ENCODE measurements around the gene NAGS. TPM values are rescaled to one million over a fixed set of nuclear protein-coding genes. Genes with fewer than 3 reads are reported as not detected.

Gene NAGS
- total RNA-seq, 1 donor from 2014 or later = 1.0 TPM

DNA sequence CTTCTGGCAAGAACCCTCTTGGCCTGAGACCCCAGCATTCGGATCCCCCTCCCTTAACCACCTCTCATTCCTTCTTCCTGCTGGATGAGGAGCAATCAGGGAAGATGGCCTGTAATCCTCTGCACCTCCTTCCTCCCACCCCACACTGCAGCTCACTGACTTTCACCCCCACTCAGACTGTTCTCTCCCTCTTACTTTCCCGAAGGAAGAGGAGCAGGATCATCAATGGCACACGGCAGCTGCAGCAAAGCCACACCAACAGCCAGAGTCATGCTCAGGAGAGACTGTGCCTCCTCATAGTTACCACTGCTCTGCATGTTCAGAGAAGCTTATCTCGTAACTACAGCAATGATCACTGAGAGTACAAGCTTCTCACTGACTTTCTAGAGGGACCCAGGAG is 20.4 kb downstream of the NAGS start:
- no peak overlapping the region for H3K27ac ChIP-seq (ENCODE audit: low read depth, low read length)
- FAIRE-seq (no peak), DNase-seq (ENCODE audit: low read depth) (no peak)
- Mint-ChIP-seq H3K27ac (ENCODE audit: unreplicated experiment) (peak overlapping the region; percentile 80), H3K36me3 (ENCODE audit: low read depth, unreplicated experiment) (peaks cover 19% of the 10 kb centered on the region), H3K27me3 (ENCODE audit: low read depth, unreplicated experiment) (no peaks in the 10 kb centered on the region), H3K9me3 (ENCODE audit: unreplicated experiment) (no peaks in the 10 kb centered on the region), H3K4me3 (ENCODE audit: unreplicated experiment) (no peak overlapping the region), H3K4me1 (ENCODE audit: low read depth, unreplicated experiment) (no peaks in the 10 kb centered on the region)
- H4K20me1 ChIP-seq (ENCODE audit: insufficient read depth, low read length) = peaks cover 29% of the 10 kb centered on the region
- H3K27me3 ChIP-seq (ENCODE audit: insufficient read depth, low read length) = no peaks in the 10 kb centered on the region
- no peak overlapping the region for H3K4me2 ChIP-seq (ENCODE audit: low read length)
- H3K36me3 ChIP-seq (ENCODE audit: insufficient read depth, low read length) = peaks cover 15% of the 10 kb centered on the region
- TF ChIP-seq CTCF (IDR thresholded peaks at IDR 0.05; ENCODE audit: insufficient read depth, low read depth, low read length) (no peak), EZH2 (IDR thresholded peaks at IDR 0.05; ENCODE audit: insufficient read depth, low read length) (no peak)
- H3K4me3 ChIP-seq (ENCODE audit: insufficient read depth, low read depth, low read length) = no peak overlapping the region
- H2AFZ ChIP-seq (ENCODE audit: low read depth, low read length) = no peak overlapping the region
- H3K4me1 ChIP-seq (ENCODE audit: insufficient read depth, low read length) = no peaks in the 10 kb centered on the region
- H3K9me3 ChIP-seq (ENCODE audit: insufficient read depth, low read depth, low read length) = no peaks in the 10 kb centered on the region
- H3K79me2 ChIP-seq (ENCODE audit: insufficient read depth, low read length) = no peaks in the 10 kb centered on the region
- no peak overlapping the region for H3K9ac ChIP-seq (ENCODE audit: low read length)

DNA sequence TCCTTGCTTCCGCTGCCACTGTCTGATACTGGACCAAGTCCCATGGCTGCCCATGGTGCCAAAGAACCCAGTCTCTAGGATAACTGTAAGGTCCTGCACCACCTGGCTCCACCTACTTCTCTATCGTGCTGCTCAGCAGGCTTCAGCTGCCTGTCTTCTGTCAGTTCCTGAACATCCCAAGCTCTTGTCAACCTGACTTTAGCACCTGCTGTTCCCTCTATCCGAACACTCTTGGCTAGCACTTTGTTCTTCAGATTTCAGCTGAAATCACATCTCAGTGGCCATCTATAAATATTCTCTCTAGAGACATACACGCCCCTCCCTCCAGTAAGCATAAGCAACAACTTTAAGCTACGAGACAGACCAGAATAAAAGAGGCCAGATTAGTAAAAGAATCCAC is 25.3 kb downstream of the NAGS start:
- FAIRE-seq = no peak
- H3K27me3 ChIP-seq (ENCODE audit: insufficient read depth, low read length) = no peaks in the 10 kb centered on the region
- H3K9ac ChIP-seq (ENCODE audit: low read length) = no peak overlapping the region
- Mint-ChIP-seq H3K36me3 (ENCODE audit: low read depth, unreplicated experiment) (peaks cover 16% of the 10 kb centered on the region), H3K27ac (ENCODE audit: unreplicated experiment) (no peak overlapping the region), H3K9me3 (ENCODE audit: unreplicated experiment) (no peaks in the 10 kb centered on the region), H3K4me3 (ENCODE audit: unreplicated experiment) (no peak overlapping the region), H3K27me3 (ENCODE audit: low read depth, unreplicated experiment) (no peaks in the 10 kb centered on the region), H3K4me1 (ENCODE audit: low read depth, unreplicated experiment) (no peaks in the 10 kb centered on the region)
- no peaks in the 10 kb centered on the region for H3K79me2 ChIP-seq (ENCODE audit: insufficient read depth, low read length)
- H3K4me3 ChIP-seq (ENCODE audit: insufficient read depth, low read depth, low read length) = no peak overlapping the region
- H4K20me1 ChIP-seq (ENCODE audit: insufficient read depth, low read length) = peaks cover 35% of the 10 kb centered on the region
- no peak overlapping the region for H2AFZ ChIP-seq (ENCODE audit: low read depth, low read length)
- no peaks in the 10 kb centered on the region for H3K4me1 ChIP-seq (ENCODE audit: insufficient read depth, low read length)
- H3K4me2 ChIP-seq (ENCODE audit: low read length) = no peak overlapping the region
- DNase-seq (ENCODE audit: low read depth) = no peak
- H3K9me3 ChIP-seq (ENCODE audit: insufficient read depth, low read depth, low read length) = no peaks in the 10 kb centered on the region
- TF ChIP-seq CTCF (IDR thresholded peaks at IDR 0.05; ENCODE audit: insufficient read depth, low read depth, low read length) = no peak
- TF ChIP-seq EZH2 (IDR thresholded peaks at IDR 0.05; ENCODE audit: insufficient read depth, low read length) = no peak
- H3K27ac ChIP-seq (ENCODE audit: low read depth, low read length) = no peak overlapping the region
- peaks cover 35% of the 10 kb centered on the region for H3K36me3 ChIP-seq (ENCODE audit: insufficient read depth, low read length)

GRCh38 chr17:44030482-44030881 is 26.1 kb downstream of the NAGS start:
- peaks cover 31% of the 10 kb centered on the region for H4K20me1 ChIP-seq (ENCODE audit: insufficient read depth, low read length)
- no peak for FAIRE-seq
- Mint-ChIP-seq H3K4me3 (ENCODE audit: unreplicated experiment) (no peak overlapping the region), H3K36me3 (ENCODE audit: low read depth, unreplicated experiment) (peaks cover 16% of the 10 kb centered on the region), H3K27ac (ENCODE audit: unreplicated experiment) (no peak overlapping the region), H3K4me1 (ENCODE audit: low read depth, unreplicated experiment) (no peaks in the 10 kb centered on the region), H3K27me3 (ENCODE audit: low read depth, unreplicated experiment) (no peaks in the 10 kb centered on the region), H3K9me3 (ENCODE audit: unreplicated experiment) (no peaks in the 10 kb centered on the region)
- H3K79me2 ChIP-seq (ENCODE audit: insufficient read depth, low read length) = no peaks in the 10 kb centered on the region
- H3K27me3 ChIP-seq (ENCODE audit: insufficient read depth, low read length) = no peaks in the 10 kb centered on the region
- no peaks in the 10 kb centered on the region for H3K9me3 ChIP-seq (ENCODE audit: insufficient read depth, low read depth, low read length)
- DNase-seq (ENCODE audit: low read depth) = no peak
- H3K4me2 ChIP-seq (ENCODE audit: low read length) = no peak overlapping the region
- H3K9ac ChIP-seq (ENCODE audit: low read length) = no peak overlapping the region
- no peak overlapping the region for H3K27ac ChIP-seq (ENCODE audit: low read depth, low read length)
- no peaks in the 10 kb centered on the region for H3K4me1 ChIP-seq (ENCODE audit: insufficient read depth, low read length)
- H3K4me3 ChIP-seq (ENCODE audit: insufficient read depth, low read depth, low read length) = no peak overlapping the region
- no peak overlapping the region for H2AFZ ChIP-seq (ENCODE audit: low read depth, low read length)
- TF ChIP-seq CTCF (IDR thresholded peaks at IDR 0.05; ENCODE audit: insufficient read depth, low read depth, low read length) = no peak
- TF ChIP-seq EZH2 (IDR thresholded peaks at IDR 0.05; ENCODE audit: insufficient read depth, low read length) = no peak
- peaks cover 35% of the 10 kb centered on the region for H3K36me3 ChIP-seq (ENCODE audit: insufficient read depth, low read length)

Data from astrocyte (in vitro differentiated cells and primary cell).